ENCODE results near the gene SNCAIP.

- TF ChIP-seq CTCF (IDR thresholded peaks at IDR 0.05; ENCODE audit: insufficient read depth, low read length) = no peak
- no peak for TF ChIP-seq POLR2AphosphoS5 (IDR thresholded peaks at IDR 0.05; ENCODE audit: low read depth)
- TF ChIP-seq SPI1 (IDR thresholded peaks at IDR 0.05; ENCODE audit: borderline replicate concordance, low read depth) = no peak
Observed at GRCh38 chr5:122283592-122283991, 28.4 kb upstream of the SNCAIP start.
